ENCODE results near the gene NOB1. TPM values are rescaled to one million over a fixed set of nuclear protein-coding genes. Genes with fewer than 3 reads are reported as not detected.

Gene NOB1
- total and polyA plus RNA-seq, 9 of the 15 experiments (the other 6 are each of a cell fraction or from before 2014, with no cell fraction given): 42.4 to 148 (median 116) TPM

DNA sequence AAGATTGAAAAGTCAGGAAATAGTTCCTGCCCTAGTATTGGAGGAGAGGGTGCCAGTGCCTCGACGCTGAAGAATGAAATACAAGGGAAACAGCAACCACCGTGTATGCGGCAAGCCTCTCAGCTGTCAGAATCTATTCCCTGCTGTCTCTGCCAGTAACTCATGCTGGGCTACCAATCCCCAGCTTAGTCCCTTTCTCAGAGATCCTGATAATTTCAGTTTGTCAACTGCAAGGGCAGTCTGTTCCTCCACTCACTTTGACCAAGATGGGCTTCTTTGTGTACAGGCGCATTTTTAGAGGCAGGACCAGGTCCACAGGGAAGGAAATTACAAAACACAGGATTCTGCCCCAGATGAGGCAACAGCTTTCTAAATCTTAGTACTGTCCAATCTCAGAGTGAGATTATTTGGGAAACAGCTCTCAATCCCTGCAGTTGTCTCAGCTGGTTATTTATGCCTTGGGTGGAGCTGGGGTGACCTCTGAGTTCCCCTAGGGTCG, 29.7 kb downstream of the NOB1 start:
- whole genome bisulfite sequencing (ENCODE audit: insufficient coverage, low coverage, missing lambda C conversion rate): 33% methylated on average over 6 of the region's 6 CpGs
- Histone ChIP-seq H3K36me3 (ENCODE audit: control insufficient read depth, insufficient read depth, low read length) (peaks cover 6% of the 10 kb centered on the region; the same call in 1 of the 3 replicates), H3K9me1 (ENCODE audit: control insufficient read depth, insufficient read depth, low read length) (no peaks in the 10 kb centered on the region), H3K79me2 (ENCODE audit: control insufficient read depth, insufficient read depth, low read length) (peaks cover 57% of the 10 kb centered on the region), H3K9me3 (replicated peaks; ENCODE audit: control insufficient read depth, insufficient read depth, low read depth, low read length) (no peaks in the 10 kb centered on the region), H3K27me3 (ENCODE audit: control insufficient read depth in 2 of 2, insufficient read depth in 2 of 2, low read length in 2 of 2) (no peaks in the 10 kb centered on the region; a peak in 1 of 5 replicates), H3K4me1 (replicated peaks in 1 of 2; ENCODE audit: control insufficient read depth in 2 of 2, insufficient read depth in 2 of 2, low read length in 2 of 2) (peaks cover 26 to 44% of the 10 kb centered on the region in 2 experiments; a peak in 4 of 5 replicates), H3K27ac (ENCODE audit: extremely low read depth, low read depth, low read length) (peak overlapping the region; percentile 97), H3K4me3 (peak overlapping the region; percentile 52), H3K9ac (ENCODE audit: insufficient read depth in 1 of 2, low read depth in 2 of 2, low read length in 2 of 2) (peak overlapping the region; percentile 89 to 92; a peak in 3 of 4 replicates), H4K20me1 (replicated peaks; ENCODE audit: control insufficient read depth, insufficient read depth, low read length) (no peaks in the 10 kb centered on the region), H2AFZ (ENCODE audit: low read depth, low read length) (peak overlapping the region; percentile 96), H3K4me2 (ENCODE audit: insufficient read depth, low read length) (peak overlapping the region; percentile 99)
- intact Hi-C loops (cut with micrococcal nuclease) (no loop called here), in situ Hi-C loops (cut with MboI) (no loop called here)
- FAIRE-seq: no peak
- no peak for ATAC-seq
- DNase-seq (ENCODE audit: extremely low read depth in 1 of 4, low spot score in 3 of 4): peak in 1 of 4 experiments; percentile 24
- no TSS peak for BruUV-seq (replicated peaks)
- CTCF ChIA-PET (ENCODE audit: low intra/inter-chr PET ratio): no interaction called here
- POLR2A ChIA-PET: interaction anchor here (0.7 to 8.6 kb wide), 14 partner anchors 10 to 385 kb away, joined by 3 to 66 read pairs (median 4); partner anchors contain the start of gene NOB1
- TF ChIP-seq ZNF584 (CRISPR knock-in tag; IDR thresholded peaks at IDR 0.05; ENCODE audit: low read depth) (no peak), TGIF2 (CRISPR knock-in tag; IDR thresholded peaks at IDR 0.05) (no peak), KDM1A (IDR thresholded peaks at IDR 0.05) (peak; percentile 94 to 95), MAZ (CRISPR knock-in tag; conservative IDR thresholded peaks at IDR 0.05 in 1 of 2, IDR thresholded peaks at IDR 0.05 in 1 of 2) (0 out of 4 replicates have a peak, but pooled peaks of 1 of the 2 experiments have one; percentile 25), CEBPB (tag; IDR thresholded peaks at IDR 0.05) (peak; percentile 21; the same call in 1 of the 2 replicates), MEIS2 (IDR thresholded peaks at IDR 0.05; ENCODE audit: partially characterized antibody) (peak; percentile 86), HDAC1 (IDR thresholded peaks at IDR 0.05) (peak in 1 of 2 experiments; percentile 30; a peak in 1 of 4 replicates), RCOR1 (IDR thresholded peaks at IDR 0.05; ENCODE audit: borderline replicate concordance in 1 of 2, low read depth in 2 of 2, low read length in 2 of 2) (peak in 1 of 2 experiments; percentile 82; a peak in 2 of 4 replicates), XRCC4 (IDR thresholded peaks at IDR 0.05; ENCODE audit: extremely low read depth, insufficient read depth, insufficient read length) (no peak), FOSL1 (tag; conservative IDR thresholded peaks at IDR 0.05) (0 out of 2 replicates have a peak, but pooled peaks have one; percentile 7), CEBPG (CRISPR knock-in tag; IDR thresholded peaks at IDR 0.05) (no peak), CEBPG (tag; conservative IDR thresholded peaks at IDR 0.05 in 1 of 2, IDR thresholded peaks at IDR 0.05 in 1 of 2) (peak in 1 of 2 experiments; percentile 40; a peak in 1 of 4 replicates)
- TF ChIP-seq, protein P1, sequence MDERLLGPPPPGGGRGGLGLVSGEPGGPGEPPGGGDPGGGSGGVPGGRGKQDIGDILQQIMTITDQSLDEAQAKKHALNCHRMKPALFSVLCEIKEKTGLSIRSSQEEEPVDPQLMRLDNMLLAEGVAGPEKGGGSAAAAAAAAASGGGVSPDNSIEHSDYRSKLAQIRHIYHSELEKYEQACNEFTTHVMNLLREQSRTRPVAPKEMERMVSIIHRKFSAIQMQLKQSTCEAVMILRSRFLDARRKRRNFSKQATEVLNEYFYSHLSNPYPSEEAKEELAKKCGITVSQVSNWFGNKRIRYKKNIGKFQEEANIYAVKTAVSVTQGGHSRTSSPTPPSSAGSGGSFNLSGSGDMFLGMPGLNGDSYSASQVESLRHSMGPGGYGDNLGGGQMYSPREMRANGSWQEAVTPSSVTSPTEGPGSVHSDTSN (CRISPR knock-in tag; IDR thresholded peaks at IDR 0.05; ENCODE audit: low read depth): no peak
- TF ChIP-seq, protein P1 (tag; conservative IDR thresholded peaks at IDR 0.05; ENCODE audit: low read depth): peak; percentile 76
- TF ChIP-seq, protein P2, sequence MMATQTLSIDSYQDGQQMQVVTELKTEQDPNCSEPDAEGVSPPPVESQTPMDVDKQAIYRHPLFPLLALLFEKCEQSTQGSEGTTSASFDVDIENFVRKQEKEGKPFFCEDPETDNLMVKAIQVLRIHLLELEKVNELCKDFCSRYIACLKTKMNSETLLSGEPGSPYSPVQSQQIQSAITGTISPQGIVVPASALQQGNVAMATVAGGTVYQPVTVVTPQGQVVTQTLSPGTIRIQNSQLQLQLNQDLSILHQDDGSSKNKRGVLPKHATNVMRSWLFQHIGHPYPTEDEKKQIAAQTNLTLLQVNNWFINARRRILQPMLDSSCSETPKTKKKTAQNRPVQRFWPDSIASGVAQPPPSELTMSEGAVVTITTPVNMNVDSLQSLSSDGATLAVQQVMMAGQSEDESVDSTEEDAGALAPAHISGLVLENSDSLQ (IDR thresholded peaks at IDR 0.05): peak; percentile 75

Data from K562 (cell line).